DOHH2 (cell line): ENCODE results near the gene SH2D7.

Experiments used
- H3F3A ChIP-seq: fragments of 200-600 bp; sonication (generic), shearing (Covaris generic); 2 replicates; pipeline ENCODE4 v1.6.0; 2016; ENCODE audit warnings: antibody characterized with exemption, mild to moderate bottlenecking; ENCODE audit not compliant: control insufficient read depth, insufficient read depth
- H3K27ac ChIP-seq: fragments of 200-600 bp; sonication (generic); 2 replicates; pipeline ENCODE4 v1.5.1; 2014; ENCODE audit warnings: low read depth, mild to moderate bottlenecking, low read length, moderate library complexity
- H3K27me3 ChIP-seq: fragments of 200-600 bp; sonication (generic); 2 replicates; pipeline ENCODE4 v1.6.1; 2014; ENCODE audit warnings: mild to moderate bottlenecking, low read length, mixed read lengths; ENCODE audit not compliant: control insufficient read depth
- H3K36me3 ChIP-seq: fragments of 200-600 bp; sonication (generic); 2 replicates; pipeline ENCODE4 v1.6.1; 2014; ENCODE audit warnings: mild to moderate bottlenecking, low read length, moderate library complexity, mixed read lengths; ENCODE audit not compliant: control insufficient read depth
- H3K4me1 ChIP-seq: fragments of 200-600 bp; sonication (generic); 2 replicates; pipeline ENCODE4 v1.6.1; 2014; ENCODE audit warnings: mild to moderate bottlenecking, low read length, mixed read lengths; ENCODE audit not compliant: control insufficient read depth
- H3K4me2 ChIP-seq: fragments of 200-600 bp; sonication (generic); 2 replicates; pipeline ENCODE4 v1.6.0; 2014; ENCODE audit warnings: mild to moderate bottlenecking, low read length, moderate library complexity
- H3K4me3 ChIP-seq: fragments of 200-600 bp; sonication (generic); 2 replicates; pipeline ENCODE4 v1.5.1; 2014; ENCODE audit warnings: mild to moderate bottlenecking, low read length, mixed read lengths
- H3K79me2 ChIP-seq: fragments of 200-600 bp; sonication (generic); 2 replicates; pipeline ENCODE4 v1.6.1; 2014; ENCODE audit warnings: mild to moderate bottlenecking, low read length, mixed read lengths; ENCODE audit not compliant: control insufficient read depth
- H3K9me2 ChIP-seq: fragments of 200-600 bp; sonication (generic); replicated peaks from 2 replicates; pipeline ENCODE4 v1.6.1; 2014; ENCODE audit warnings: mild to moderate bottlenecking, low read length, mixed read lengths; ENCODE audit not compliant: control insufficient read depth
- H3K9me3 ChIP-seq: fragments of 200-600 bp; sonication (generic); 2 replicates; pipeline ENCODE4 v1.6.1; 2014; ENCODE audit warnings: antibody characterized with exemption, low read length, mixed read lengths; ENCODE audit not compliant: control insufficient read depth, insufficient read depth
- H4K20me1 ChIP-seq: fragments of 200-600 bp; sonication (generic); 2 replicates; pipeline ENCODE4 v1.6.0; 2014; ENCODE audit warnings: low read depth, mild to moderate bottlenecking, antibody characterized with exemption, low read length, moderate library complexity; ENCODE audit not compliant: control insufficient read depth, insufficient read depth
- EZH2phosphoT487 ChIP-seq: fragments of 200-600 bp; sonication (generic); IDR thresholded peaks from 2 replicates; pipeline ENCODE4 v1.6.1; 2017; ENCODE audit warnings: borderline replicate concordance, mild to moderate bottlenecking, antibody characterized with exemption, low read length, moderate library complexity, mixed read lengths
- TF ChIP-seq, protein P1 (sequence below): fragments of 200-600 bp; sonication (generic); IDR thresholded peaks from one replicate; pipeline ENCODE4 v1.5.1; 2014; ENCODE audit warnings: antibody characterized with exemption, mild to moderate bottlenecking, low read depth, low read length; ENCODE audit not compliant: poor library complexity, severe bottlenecking

The SH2D7 gene

DNA sequence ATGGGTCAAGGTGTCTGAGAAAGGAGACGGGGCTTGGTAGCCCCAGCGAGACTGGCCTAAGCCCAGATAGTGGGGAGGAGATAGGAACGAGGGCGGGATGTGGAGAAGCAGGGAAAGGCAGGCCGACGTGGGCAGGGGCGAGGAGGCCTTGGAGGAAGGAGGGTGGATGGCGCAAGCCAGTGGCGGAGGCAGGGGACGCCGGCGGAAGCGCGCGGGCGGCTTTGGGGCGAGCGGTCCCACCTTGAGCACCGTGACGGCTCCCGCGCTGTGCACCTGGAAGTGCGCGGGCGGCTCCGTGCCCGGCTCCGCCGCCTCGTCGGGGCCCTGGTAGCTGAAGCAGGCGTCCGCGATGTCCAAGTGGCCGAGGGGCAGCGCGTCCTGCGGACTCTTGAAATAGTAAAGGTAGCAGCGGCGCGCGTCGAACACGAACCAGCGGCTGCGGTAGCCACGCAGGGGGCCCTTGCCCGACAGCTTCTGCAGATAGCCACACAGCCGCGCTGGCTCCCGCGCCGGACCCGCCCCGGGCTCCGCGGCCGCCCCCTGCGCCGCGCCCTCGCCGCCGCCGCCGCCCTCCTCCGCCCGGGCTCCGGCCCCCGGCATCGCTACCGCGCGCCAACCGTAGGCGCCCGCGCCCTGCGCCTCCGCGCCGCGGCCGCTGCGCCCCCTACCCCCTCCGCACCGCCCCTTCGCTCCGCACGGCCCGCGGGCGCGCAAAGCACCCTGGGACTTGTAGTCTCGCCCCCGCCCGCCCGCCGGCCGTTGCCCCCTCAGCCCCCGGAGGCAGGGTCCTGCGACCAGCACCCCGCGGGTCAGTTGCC is 15.1 kb upstream of the SH2D7 start, which contains the start of gene TBC1D2B:
TSS of gene TBC1D2B (minus strand) at position 659 of the 818 bp plus-strand sequence. CDS start at position 600, 59 bp downstream.
- Histone ChIP-seq H3K27me3 (no peaks in the 10 kb centered on the region), H3K4me2 (peak within 1 kb of the TSS; percentile 94), H3K79me2 (peaks cover 35% of the 10 kb centered on the region), H4K20me1 (no peaks in the 10 kb centered on the region), H3K36me3 (no peaks in the 10 kb centered on the region), H3K4me3 (peak within 1 kb of the TSS; percentile 95), H3F3A (peaks cover 4% of the 10 kb centered on the region; the same call in 1 of the 2 replicates), H3K27ac (no peak within 1 kb of the TSS), H3K9me3 (no peaks in the 10 kb centered on the region), H3K4me1 (peaks cover 21% of the 10 kb centered on the region), H3K9me2 (no peaks in the 10 kb centered on the region)
- TF ChIP-seq, protein P1, sequence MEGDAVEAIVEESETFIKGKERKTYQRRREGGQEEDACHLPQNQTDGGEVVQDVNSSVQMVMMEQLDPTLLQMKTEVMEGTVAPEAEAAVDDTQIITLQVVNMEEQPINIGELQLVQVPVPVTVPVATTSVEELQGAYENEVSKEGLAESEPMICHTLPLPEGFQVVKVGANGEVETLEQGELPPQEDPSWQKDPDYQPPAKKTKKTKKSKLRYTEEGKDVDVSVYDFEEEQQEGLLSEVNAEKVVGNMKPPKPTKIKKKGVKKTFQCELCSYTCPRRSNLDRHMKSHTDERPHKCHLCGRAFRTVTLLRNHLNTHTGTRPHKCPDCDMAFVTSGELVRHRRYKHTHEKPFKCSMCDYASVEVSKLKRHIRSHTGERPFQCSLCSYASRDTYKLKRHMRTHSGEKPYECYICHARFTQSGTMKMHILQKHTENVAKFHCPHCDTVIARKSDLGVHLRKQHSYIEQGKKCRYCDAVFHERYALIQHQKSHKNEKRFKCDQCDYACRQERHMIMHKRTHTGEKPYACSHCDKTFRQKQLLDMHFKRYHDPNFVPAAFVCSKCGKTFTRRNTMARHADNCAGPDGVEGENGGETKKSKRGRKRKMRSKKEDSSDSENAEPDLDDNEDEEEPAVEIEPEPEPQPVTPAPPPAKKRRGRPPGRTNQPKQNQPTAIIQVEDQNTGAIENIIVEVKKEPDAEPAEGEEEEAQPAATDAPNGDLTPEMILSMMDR, result no peak
- no peak for TF ChIP-seq EZH2phosphoT487

DNA sequence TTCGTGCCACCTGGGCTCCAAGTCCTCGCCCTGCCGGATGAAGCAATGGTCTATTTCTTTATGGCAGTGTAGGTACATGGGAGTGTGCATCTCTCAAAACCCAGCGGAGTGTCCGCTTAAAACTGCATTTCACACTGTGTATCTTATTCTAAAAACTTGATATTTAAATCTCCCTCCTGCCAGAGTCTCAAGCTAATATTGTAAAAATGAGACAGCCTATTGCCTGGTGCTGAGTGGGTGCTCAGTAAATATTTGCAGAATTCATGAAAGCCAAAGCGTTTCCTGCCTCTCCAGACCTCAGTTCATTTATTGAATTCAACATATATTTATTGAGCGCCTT is 14.5 kb upstream of the SH2D7 start:
- Histone ChIP-seq H3K27me3 (no peaks in the 10 kb centered on the region), H3K4me3 (peak overlapping the region; percentile 95), H3K9me2 (no peaks in the 10 kb centered on the region), H4K20me1 (no peaks in the 10 kb centered on the region), H3F3A (peaks cover 4% of the 10 kb centered on the region; the same call in 1 of the 2 replicates), H3K79me2 (peaks cover 29% of the 10 kb centered on the region), H3K27ac (no peak overlapping the region), H3K9me3 (no peaks in the 10 kb centered on the region), H3K4me2 (peak overlapping the region; percentile 71), H3K36me3 (no peaks in the 10 kb centered on the region), H3K4me1 (peaks cover 21% of the 10 kb centered on the region)
- TF ChIP-seq, protein P1, result no peak
- TF ChIP-seq EZH2phosphoT487, result no peak

DNA sequence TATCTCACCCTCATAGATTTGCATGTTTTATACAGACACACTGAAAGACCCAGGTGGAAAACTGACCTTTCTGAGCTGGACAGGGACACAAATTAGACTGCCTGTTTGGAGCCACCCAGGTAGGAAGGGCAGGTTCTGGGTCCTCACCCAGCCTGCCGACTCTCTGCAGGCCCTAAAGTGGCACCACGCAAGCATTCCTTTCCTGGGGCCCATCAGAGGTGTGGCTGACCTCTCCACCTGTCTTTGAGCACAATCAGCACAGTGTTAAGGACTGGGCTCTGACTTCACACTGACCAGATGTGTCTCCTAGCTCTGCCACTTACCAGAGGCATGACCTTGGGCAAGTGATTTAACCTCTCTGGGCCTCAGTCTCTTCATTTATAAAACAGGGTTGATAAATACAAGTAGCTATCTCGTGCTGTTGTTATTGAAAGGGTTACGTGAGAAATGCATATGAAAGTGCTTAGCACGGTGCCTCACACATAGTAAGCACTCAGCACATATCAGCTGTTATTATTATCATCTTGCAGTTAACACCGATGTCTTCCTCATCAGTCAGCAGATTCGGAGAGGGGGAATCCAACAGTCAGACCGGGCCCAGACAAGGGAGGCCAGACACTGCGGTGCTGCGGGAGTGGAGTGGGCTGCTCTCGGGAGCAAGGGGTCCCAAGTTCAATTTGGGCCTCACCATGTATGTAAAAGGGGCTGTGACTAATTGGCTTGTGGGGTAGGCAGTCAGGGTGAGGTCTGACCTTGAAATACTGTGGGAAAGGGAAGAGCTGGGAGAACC is 12.9 kb upstream of the SH2D7 start:
- H3K4me3 ChIP-seq, result no peak overlapping the region
- no peaks in the 10 kb centered on the region for H3K9me2 ChIP-seq
- no peak overlapping the region for H3K27ac ChIP-seq
- no peaks in the 10 kb centered on the region for H3K27me3 ChIP-seq
- no peaks in the 10 kb centered on the region for H3F3A ChIP-seq
- TF ChIP-seq, protein P1, result no peak
- no peak for TF ChIP-seq EZH2phosphoT487
- H3K4me1 ChIP-seq, result peaks cover 28% of the 10 kb centered on the region
- no peak overlapping the region for H3K4me2 ChIP-seq
- peaks cover 24% of the 10 kb centered on the region for H3K79me2 ChIP-seq
- H3K36me3 ChIP-seq, result no peaks in the 10 kb centered on the region
- no peaks in the 10 kb centered on the region for H3K9me3 ChIP-seq
- no peaks in the 10 kb centered on the region for H4K20me1 ChIP-seq
